GM19023 (cell line): Measurements from ENCODE around the gene CAPNS2.
"Not testable (repeated sequence)": the region's sequence is repeated elsewhere in the genome, so short reads cannot be mapped to it uniquely, and the experiment has no call there.

Experiments used
- ATAC-seq: cut with Tn5 transposase; IDR thresholded peaks from one replicate; pipeline ENCODE4 v1.9.1; 2021; ENCODE audit warnings: mild to moderate bottlenecking, moderate library complexity; ENCODE audit not compliant: unreplicated experiment

The CAPNS2 gene

GRCh38 chr16:55567382-55567781, 898 bp downstream of the CAPNS2 start:
- no peak for ATAC-seq

GRCh38 chr16:55568207-55568606, 1.7 kb downstream of the CAPNS2 start:
- no peak for ATAC-seq

- ATAC-seq: no peak
These were observed 2.5 kb downstream of the CAPNS2 start for GRCh38 chr16:55569025-55569424.

GRCh38 chr16:55570159-55570558, 3.7 kb downstream of the CAPNS2 start:
- no peak for ATAC-seq

- no peak for ATAC-seq
These were observed 4.9 kb downstream of the CAPNS2 start for GRCh38 chr16:55571191-55571897.

GRCh38 chr16:55572439-55572838, 6.0 kb downstream of the CAPNS2 start:
- ATAC-seq: no peak

GRCh38 chr16:55574811-55575210, 8.3 kb downstream of the CAPNS2 start:
- no peak for ATAC-seq

GRCh38 chr16:55575496-55575895, 9.0 kb downstream of the CAPNS2 start:
- no peak for ATAC-seq

- no peak for ATAC-seq
These were observed 9.9 kb downstream of the CAPNS2 start for GRCh38 chr16:55576384-55576783.

- no peak for ATAC-seq
These were observed 11.4 kb downstream of the CAPNS2 start for GRCh38 chr16:55577887-55578286.

GRCh38 chr16:55585631-55586030, 19.1 kb downstream of the CAPNS2 start:
- no peak for ATAC-seq

- ATAC-seq: no peak
These were observed 22.3 kb downstream of the CAPNS2 start for GRCh38 chr16:55588799-55589198.

GRCh38 chr16:55592306-55592705, 25.8 kb downstream of the CAPNS2 start:
- no peak for ATAC-seq

GRCh38 chr16:55597928-55598327, 31.4 kb downstream of the CAPNS2 start:
- ATAC-seq: no peak

- no peak for ATAC-seq
These were observed 39.4 kb downstream of the CAPNS2 start for GRCh38 chr16:55605754-55606336.

- no peak for ATAC-seq
These were observed 47.3 kb downstream of the CAPNS2 start for GRCh38 chr16:55613613-55614335.

- no peak for ATAC-seq
These were observed 48.6 kb downstream of the CAPNS2 start for GRCh38 chr16:55615071-55615470.

- ATAC-seq: not testable (repeated sequence)
These were observed 49.2 kb downstream of the CAPNS2 start for GRCh38 chr16:55615670-55616069.
